ENCODE measurements around the gene CHST8. TPM values are rescaled to one million over a fixed set of nuclear protein-coding genes. Genes with fewer than 3 reads are reported as not detected.

CHST8 gene
- total and polyA plus RNA-seq, 4 donors, result 0.36 to 1.4 (median 0.96) TPM; not detected in 1

DNA sequence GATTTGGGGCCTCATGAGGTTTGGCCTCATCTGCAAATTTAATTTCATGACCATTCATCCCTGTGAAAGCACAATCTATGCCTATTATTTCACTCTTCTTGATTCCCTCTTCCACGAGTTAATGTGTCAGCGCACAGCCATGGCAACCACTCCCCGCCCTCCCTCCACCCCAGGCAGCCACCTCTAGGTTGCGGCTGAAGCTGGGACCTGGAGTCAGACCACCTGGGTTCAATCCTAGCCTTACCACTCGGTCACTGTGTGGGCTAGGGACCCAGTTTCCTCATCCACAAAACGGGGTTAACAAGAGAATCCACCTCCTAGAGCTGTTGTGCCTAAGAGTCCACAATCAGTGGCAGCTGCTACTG lies 9.8 kb downstream of the CHST8 start:
- Histone ChIP-seq H3K27me3 (ENCODE audit: control insufficient read depth in 1 of 2, insufficient read depth in 2 of 2, low read length in 1 of 2) (no peaks in the 10 kb centered on the region), H3K36me3 (ENCODE audit: control insufficient read depth in 1 of 2, insufficient read depth in 2 of 2, low read length in 1 of 2) (no peaks in the 10 kb centered on the region), H3K27ac (ENCODE audit: low read depth in 1 of 2, low read length in 2 of 2) (no peak overlapping the region), H3K4me3 (ENCODE audit: low read length in 2 of 2) (no peak overlapping the region), H3K9me3 (ENCODE audit: control insufficient read depth, low read length) (no peaks in the 10 kb centered on the region), H3K4me1 (ENCODE audit: control insufficient read depth in 1 of 2, insufficient read depth in 2 of 2, low read length in 2 of 2) (no peaks in the 10 kb centered on the region)
- 59% methylated on average over 6 of the region's 6 CpGs for WGBS, 2 donors
- intact Hi-C loops (cut with DNase I), result no loop called here
- DNase-seq (no peak), ATAC-seq (ENCODE audit: low FRiP score) (no peak)

DNA sequence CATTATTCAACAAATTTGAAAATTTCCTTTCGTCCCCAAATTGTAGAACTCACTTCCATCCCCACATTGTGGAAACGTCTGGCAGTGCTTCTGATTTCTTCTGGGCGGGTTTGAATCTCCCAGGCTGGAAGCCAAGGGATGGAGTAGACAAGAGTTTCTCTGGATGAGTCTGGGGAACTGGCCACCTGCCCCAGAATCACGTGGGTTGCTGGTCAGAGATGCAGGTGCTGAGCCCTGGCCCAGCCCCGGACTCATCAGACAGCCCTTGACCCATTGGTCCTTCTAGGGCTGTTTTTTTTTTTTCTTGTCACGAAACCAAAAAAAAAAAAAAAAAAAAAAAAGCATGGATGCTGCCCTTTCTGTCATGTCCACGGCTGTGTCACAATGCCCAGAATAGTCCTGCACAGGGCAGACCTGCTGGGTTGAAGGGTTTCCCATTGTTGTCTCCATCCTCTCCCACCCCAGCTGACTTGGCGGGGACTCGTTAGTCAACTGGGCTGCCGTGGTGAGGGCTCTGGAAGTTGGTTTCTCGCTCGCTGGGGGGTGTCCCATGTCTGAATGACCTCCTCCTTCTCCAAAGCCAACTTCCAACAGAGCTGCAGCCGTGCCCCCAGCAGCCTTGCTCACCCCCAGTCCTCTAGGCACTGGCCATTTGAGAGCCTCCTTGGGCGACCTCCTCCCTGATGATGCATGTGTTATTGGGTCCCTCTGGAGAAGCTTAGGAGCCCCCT lies 12.8 kb downstream of the CHST8 start:
- H3K27me3 ChIP-seq (ENCODE audit: control insufficient read depth in 1 of 2, insufficient read depth in 2 of 2, low read length in 1 of 2), result no peaks in the 10 kb centered on the region
- DNase-seq (peak in 1 of 2 donors; percentile 67), ATAC-seq (ENCODE audit: low FRiP score) (no peak)
- H3K4me3 ChIP-seq (ENCODE audit: low read length in 2 of 2), result no peak overlapping the region
- no peaks in the 10 kb centered on the region for H3K9me3 ChIP-seq (ENCODE audit: control insufficient read depth, low read length)
- no peaks in the 10 kb centered on the region for H3K4me1 ChIP-seq (ENCODE audit: control insufficient read depth in 1 of 2, insufficient read depth in 2 of 2, low read length in 2 of 2)
- intact Hi-C loops (cut with DNase I), result no loop called here
- no peaks in the 10 kb centered on the region for H3K36me3 ChIP-seq (ENCODE audit: control insufficient read depth in 1 of 2, insufficient read depth in 2 of 2, low read length in 1 of 2)
- H3K27ac ChIP-seq (ENCODE audit: low read depth in 1 of 2, low read length in 2 of 2), result no peak overlapping the region
- 77 to 78% methylated on average over 13 to 14 of the region's 14 CpGs for WGBS, 2 donors

DNA sequence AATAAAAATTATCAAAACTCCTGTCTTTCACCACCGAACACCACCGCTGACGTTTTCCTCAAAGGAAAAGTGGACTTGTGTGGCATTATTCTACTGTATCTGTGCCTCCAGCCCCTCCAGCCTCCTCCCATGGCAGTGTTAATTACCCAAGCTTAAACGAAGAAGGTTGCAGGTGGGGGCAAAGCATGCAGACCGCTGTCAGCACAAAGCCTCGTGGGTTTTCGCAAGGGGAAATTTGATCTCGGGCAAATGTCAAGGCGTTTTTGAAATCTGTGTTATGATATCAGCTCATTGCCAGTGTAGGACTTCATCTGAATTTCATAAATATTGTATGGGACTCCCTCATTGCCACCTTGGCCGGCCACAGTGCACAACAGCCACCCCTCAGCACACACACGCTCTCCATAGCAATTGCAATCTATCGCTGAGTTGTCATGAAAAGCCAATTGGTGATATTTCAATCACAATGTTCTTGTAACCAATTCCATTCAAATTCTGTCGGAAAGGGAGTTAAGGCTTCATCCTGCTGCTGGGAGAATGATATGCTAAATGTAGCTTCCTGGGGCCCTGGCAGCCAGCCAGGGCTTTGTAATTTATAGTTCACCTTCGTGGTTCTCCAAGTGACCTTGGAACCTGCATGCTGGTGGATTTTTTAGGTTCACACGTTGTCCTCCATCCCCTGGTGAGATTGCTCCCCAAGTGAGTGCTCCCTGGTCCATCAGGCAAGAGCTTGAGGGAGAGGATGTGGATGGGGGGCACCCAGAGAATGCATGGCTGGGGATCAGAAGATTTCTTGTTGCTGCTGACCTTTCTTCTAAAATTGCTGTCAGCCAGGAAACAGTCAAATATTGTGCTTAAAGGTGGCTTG lies 16.6 kb downstream of the CHST8 start:
- H3K9me3 ChIP-seq (ENCODE audit: control insufficient read depth, low read length), result no peaks in the 10 kb centered on the region
- intact Hi-C loops (cut with DNase I), result no loop called here
- 17 to 22% methylated on average over 15 of the region's 15 CpGs for WGBS, 2 donors
- H3K4me1 ChIP-seq (ENCODE audit: control insufficient read depth in 1 of 2, insufficient read depth in 2 of 2, low read length in 2 of 2), result no peaks in the 10 kb centered on the region
- no peaks in the 10 kb centered on the region for H3K36me3 ChIP-seq (ENCODE audit: control insufficient read depth in 1 of 2, insufficient read depth in 2 of 2, low read length in 1 of 2)
- no peak overlapping the region for H3K4me3 ChIP-seq (ENCODE audit: low read length in 2 of 2)
- H3K27ac ChIP-seq (ENCODE audit: low read depth in 1 of 2, low read length in 2 of 2), result no peak overlapping the region
- DNase-seq (peak in 1 of 2 donors; percentile 35), ATAC-seq (ENCODE audit: low FRiP score) (no peak)
- H3K27me3 ChIP-seq (ENCODE audit: control insufficient read depth in 1 of 2, insufficient read depth in 2 of 2, low read length in 1 of 2), result no peaks in the 10 kb centered on the region

DNA sequence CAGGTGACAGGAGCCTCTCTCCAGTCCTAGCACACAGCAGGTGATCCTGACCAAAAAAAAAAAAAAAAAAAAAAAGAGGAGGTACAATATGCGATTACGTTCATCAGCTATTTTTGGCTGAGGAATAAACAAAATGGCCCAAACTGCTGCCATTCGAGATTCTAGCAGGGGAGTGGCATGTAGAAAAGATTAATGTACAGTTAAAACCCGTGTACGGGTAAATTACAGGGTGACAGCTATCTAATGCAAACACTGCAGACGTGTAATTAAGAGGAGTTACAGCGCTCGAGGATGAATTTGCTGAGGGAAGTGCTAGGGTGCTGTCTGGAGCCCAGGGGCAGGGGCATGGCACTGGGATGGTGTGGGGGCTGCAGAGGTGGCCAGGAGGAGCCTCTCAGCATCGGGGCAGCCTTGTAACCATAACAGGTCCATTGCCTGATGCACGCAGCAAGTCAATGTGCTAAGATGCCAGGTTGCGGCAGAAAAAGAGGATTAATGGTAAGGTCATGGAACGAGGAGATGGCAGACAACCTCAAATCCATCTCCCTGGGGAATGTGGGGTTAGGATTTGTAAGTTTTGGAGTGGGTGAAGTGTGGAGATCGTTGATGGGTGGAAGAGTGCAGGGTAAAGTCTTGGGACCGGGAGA lies 17.4 kb downstream of the CHST8 start:
- 37 to 40% methylated on average over 14 of the region's 14 CpGs for WGBS, 2 donors
- intact Hi-C loops (cut with DNase I), result no loop called here
- DNase-seq (peak in 1 of 2 donors; percentile 33), ATAC-seq (ENCODE audit: low FRiP score) (no peak)
- Histone ChIP-seq H3K9me3 (ENCODE audit: control insufficient read depth, low read length) (no peaks in the 10 kb centered on the region), H3K27me3 (ENCODE audit: control insufficient read depth in 1 of 2, insufficient read depth in 2 of 2, low read length in 1 of 2) (no peaks in the 10 kb centered on the region), H3K36me3 (ENCODE audit: control insufficient read depth in 1 of 2, insufficient read depth in 2 of 2, low read length in 1 of 2) (no peaks in the 10 kb centered on the region), H3K4me1 (ENCODE audit: control insufficient read depth in 1 of 2, insufficient read depth in 2 of 2, low read length in 2 of 2) (no peaks in the 10 kb centered on the region), H3K27ac (ENCODE audit: low read depth in 1 of 2, low read length in 2 of 2) (no peak overlapping the region), H3K4me3 (ENCODE audit: low read length in 2 of 2) (no peak overlapping the region)

DNA sequence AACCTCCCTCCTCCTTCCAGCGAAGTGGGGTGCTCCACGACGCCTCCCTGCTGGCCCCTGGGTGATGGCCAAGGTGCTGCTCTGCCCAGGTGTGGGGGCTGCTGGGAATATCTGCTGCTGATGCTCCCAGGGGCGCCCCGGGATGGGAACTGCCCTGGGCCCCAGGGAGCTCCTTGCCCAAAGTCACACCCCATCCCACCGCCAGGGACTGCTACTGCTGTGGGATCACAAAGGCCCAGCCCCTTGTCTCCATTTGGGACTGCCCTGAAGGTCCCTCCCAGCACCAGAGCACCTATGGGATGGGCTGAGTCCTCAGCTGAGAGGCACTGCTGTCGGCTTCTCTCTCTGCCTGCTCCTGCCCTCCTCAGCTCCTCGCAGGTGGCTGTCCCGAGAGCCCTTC lies 19.0 kb downstream of the CHST8 start:
- intact Hi-C loops (cut with DNase I), result no loop called here
- peak in 1 of 2 donors; percentile 48 for DNase-seq
- no peaks in the 10 kb centered on the region for H3K9me3 ChIP-seq (ENCODE audit: control insufficient read depth, low read length)
- no peaks in the 10 kb centered on the region for H3K4me1 ChIP-seq (ENCODE audit: control insufficient read depth in 1 of 2, insufficient read depth in 2 of 2, low read length in 2 of 2)
- no peak overlapping the region for H3K27ac ChIP-seq (ENCODE audit: low read depth in 1 of 2, low read length in 2 of 2)
- H3K4me3 ChIP-seq (ENCODE audit: low read length in 2 of 2), result no peak overlapping the region
- H3K27me3 ChIP-seq (ENCODE audit: control insufficient read depth in 1 of 2, insufficient read depth in 2 of 2, low read length in 1 of 2), result no peaks in the 10 kb centered on the region
- no peak for ATAC-seq (ENCODE audit: low FRiP score)
- no peaks in the 10 kb centered on the region for H3K36me3 ChIP-seq (ENCODE audit: control insufficient read depth in 1 of 2, insufficient read depth in 2 of 2, low read length in 1 of 2)
- WGBS, 2 donors, result 69 to 70% methylated on average over 9 of the region's 9 CpGs

DNA sequence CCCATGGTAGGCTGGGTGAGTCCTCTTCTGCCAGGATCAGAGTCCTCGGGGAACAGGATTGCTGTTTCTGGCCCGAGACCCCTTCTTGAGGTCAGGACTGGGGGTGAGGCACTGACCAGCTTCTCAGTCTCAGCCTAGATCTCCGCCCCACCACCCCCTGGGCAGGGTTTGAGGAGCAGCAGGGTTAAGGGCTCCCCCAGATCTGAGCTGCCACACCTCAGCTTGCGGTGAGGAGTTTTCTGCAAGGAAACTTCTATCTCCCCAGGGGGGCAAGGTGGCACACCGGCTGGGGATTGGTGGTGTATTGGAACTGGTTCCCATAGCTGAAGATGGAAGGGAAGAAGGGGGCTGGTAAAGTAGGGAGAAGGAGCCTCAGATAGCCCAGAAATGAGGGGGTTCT lies 19.5 kb downstream of the CHST8 start:
- intact Hi-C loops (cut with DNase I), result no loop called here
- Histone ChIP-seq H3K27me3 (ENCODE audit: control insufficient read depth in 1 of 2, insufficient read depth in 2 of 2, low read length in 1 of 2) (no peaks in the 10 kb centered on the region), H3K4me3 (ENCODE audit: low read length in 2 of 2) (no peak overlapping the region), H3K9me3 (ENCODE audit: control insufficient read depth, low read length) (no peaks in the 10 kb centered on the region), H3K4me1 (ENCODE audit: control insufficient read depth in 1 of 2, insufficient read depth in 2 of 2, low read length in 2 of 2) (no peaks in the 10 kb centered on the region), H3K36me3 (ENCODE audit: control insufficient read depth in 1 of 2, insufficient read depth in 2 of 2, low read length in 1 of 2) (no peaks in the 10 kb centered on the region), H3K27ac (ENCODE audit: low read depth in 1 of 2, low read length in 2 of 2) (no peak overlapping the region)
- DNase-seq (peak in 1 of 2 donors; percentile 32), ATAC-seq (ENCODE audit: low FRiP score) (no peak)
- 76 to 83% methylated on average over 5 of the region's 5 CpGs for WGBS, 2 donors

DNA sequence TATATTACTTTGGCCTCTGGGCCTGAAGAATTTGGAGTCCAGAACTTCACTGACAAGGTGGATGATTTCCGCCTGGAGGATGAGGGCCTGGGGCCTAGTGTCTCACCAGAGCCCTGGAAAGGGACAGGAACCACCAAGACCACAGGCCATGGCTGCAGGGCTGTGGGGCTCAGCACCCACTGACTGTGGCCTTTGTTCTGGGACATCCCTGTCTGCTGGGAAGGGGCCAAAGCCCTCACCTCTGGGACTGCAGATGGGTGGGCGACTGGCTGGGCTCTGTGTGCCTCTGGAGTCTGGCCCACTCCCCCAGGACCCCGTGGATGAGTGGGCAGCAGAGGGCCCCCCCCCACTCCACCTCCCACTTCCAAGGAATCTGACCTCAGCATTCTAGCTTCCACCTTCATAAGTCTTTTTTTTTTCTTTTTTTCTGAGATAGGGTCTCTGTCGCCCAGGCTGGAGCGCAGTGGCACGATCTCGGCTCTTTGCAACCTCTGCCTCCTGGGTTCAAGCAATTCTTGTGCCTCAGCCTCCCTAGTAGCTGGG lies 20.3 kb downstream of the CHST8 start:
- intact Hi-C loops (cut with DNase I), result no loop called here
- DNase-seq (peak in 1 of 2 donors; percentile 40), ATAC-seq (ENCODE audit: low FRiP score) (no peak)
- Histone ChIP-seq H3K4me3 (ENCODE audit: low read length in 2 of 2) (no peak overlapping the region), H3K27ac (ENCODE audit: low read depth in 1 of 2, low read length in 2 of 2) (no peak overlapping the region), H3K27me3 (ENCODE audit: control insufficient read depth in 1 of 2, insufficient read depth in 2 of 2, low read length in 1 of 2) (no peaks in the 10 kb centered on the region), H3K36me3 (ENCODE audit: control insufficient read depth in 1 of 2, insufficient read depth in 2 of 2, low read length in 1 of 2) (no peaks in the 10 kb centered on the region), H3K4me1 (ENCODE audit: control insufficient read depth in 1 of 2, insufficient read depth in 2 of 2, low read length in 2 of 2) (no peaks in the 10 kb centered on the region), H3K9me3 (ENCODE audit: control insufficient read depth, low read length) (no peaks in the 10 kb centered on the region)
- WGBS, 2 donors, result 80 to 86% methylated on average over 7 of the region's 7 CpGs

DNA sequence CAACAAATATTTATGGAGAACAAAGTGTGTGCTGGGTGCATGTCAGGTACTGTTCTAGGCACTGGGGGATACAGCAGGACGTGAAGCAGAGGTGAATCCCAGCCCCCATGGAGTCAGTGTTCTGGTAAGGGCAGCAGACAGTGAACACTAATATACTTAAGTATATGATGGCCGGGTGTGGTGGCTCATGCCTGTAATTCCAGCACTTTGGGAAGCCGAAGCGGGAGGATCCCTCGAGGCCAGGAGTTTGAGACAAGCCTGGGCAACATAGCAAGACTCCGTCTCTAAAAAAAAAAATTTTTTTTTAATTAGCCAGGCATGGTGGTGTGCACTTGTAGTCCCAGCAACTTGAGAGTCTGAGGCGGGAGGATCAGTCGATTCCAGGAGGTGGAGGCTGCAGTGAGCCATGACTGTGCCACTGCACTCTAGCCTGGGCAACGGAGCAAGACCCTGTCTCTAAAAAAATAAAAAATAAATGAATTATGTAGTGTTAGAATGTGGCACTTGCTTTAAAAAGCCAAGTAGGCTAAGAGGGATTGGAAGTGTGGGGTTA lies 22.6 kb downstream of the CHST8 start:
- H3K27me3 ChIP-seq (ENCODE audit: control insufficient read depth in 1 of 2, insufficient read depth in 2 of 2, low read length in 1 of 2), result peaks cover 0 to 1% of the 10 kb centered on the region in 2 donors
- H3K27ac ChIP-seq (ENCODE audit: low read depth in 1 of 2, low read length in 2 of 2), result no peak overlapping the region
- peak in 1 of 2 donors; percentile 25 for DNase-seq
- no peaks in the 10 kb centered on the region for H3K9me3 ChIP-seq (ENCODE audit: control insufficient read depth, low read length)
- H3K4me3 ChIP-seq (ENCODE audit: low read length in 2 of 2), result no peak overlapping the region
- no peak for ATAC-seq (ENCODE audit: low FRiP score)
- 83 to 85% methylated on average over 9 of the region's 9 CpGs for WGBS, 2 donors
- H3K36me3 ChIP-seq (ENCODE audit: control insufficient read depth in 1 of 2, insufficient read depth in 2 of 2, low read length in 1 of 2), result no peaks in the 10 kb centered on the region
- H3K4me1 ChIP-seq (ENCODE audit: control insufficient read depth in 1 of 2, insufficient read depth in 2 of 2, low read length in 2 of 2), result no peaks in the 10 kb centered on the region
- intact Hi-C loops (cut with DNase I), result no loop called here
